HCT116 (cell line): Measurements from ENCODE around the gene TNFRSF21. TPM values are rescaled to one million over a fixed set of nuclear protein-coding genes. Genes with fewer than 3 reads are reported as not detected.

ENCODE experiments used
- ATAC-seq: fragments of 200-7000 bp; cut with Tn5 transposase; 2 replicates; pipeline ENCODE4 v1.9.1; 2020; ENCODE audit warnings: mild to moderate bottlenecking, moderate library complexity
- BruUV-seq: library from RNA; stranded (reverse); fragments of 400-500 nt; replicated peaks from 2 replicates; lab custom pipeline; 2021; lab: Mats Ljungman, UMichigan
- CTCF ChIA-PET: fragments of 300-600 bp; sonication (Branson Sonifier 250); formaldehyde crosslinking; loops from one replicate; lab custom pipeline; 2021; ENCODE audit warnings: antibody characterized with exemption; lab: Charles Lee
- POLR2A ChIA-PET: fragments of 300-600, 350-600 bp; sonication (Branson Sonifier 250); formaldehyde crosslinking; loops from one replicate; lab custom pipeline; 2021; ENCODE audit warnings: antibody characterized with exemption; lab: Charles Lee
- RAD21 ChIA-PET, 2 experiments: fragments of 300-600 bp; sonication (Branson Sonifier 250); formaldehyde crosslinking; loops; one replicate each; lab custom pipeline; 2023; ENCODE audit warnings: low total read pairs in 2 of 2; ENCODE audit not compliant: uncharacterized antibody in 2 of 2, unreplicated experiment in 2 of 2, low non-redundant PET in 1 of 2; lab: Charles Lee
- DNase-seq: peaks from one replicate; pipeline ENCODE4 v3.0.0-alpha.2; 2010; ENCODE audit warnings: low read depth, low spot score
- H2AFZ ChIP-seq: fragments of 200-600 bp; shearing (Covaris generic), sonication (generic); 2 replicates; pipeline ENCODE4 v1.6.1; 2017; ENCODE audit warnings: low read depth, mixed run types, mixed read lengths, antibody characterized with exemption, low read length; ENCODE audit not compliant: poor library complexity, severe bottlenecking
- H3K27ac ChIP-seq: 2 replicates; pipeline ENCODE4 v1.5.1; 2012; ENCODE audit warnings: low read depth, low read length
- H3K27me3 ChIP-seq: fragments of 200-600 bp; sonication (generic); 2 replicates; pipeline ENCODE4 v1.6.1; 2016; ENCODE audit warnings: mixed run types, low read length, mixed read lengths; ENCODE audit not compliant: insufficient read depth
- H3K36me3 ChIP-seq, 2 experiments: fragments of 200-500 bp in 1 of 2; fragments of 200-600 bp in 1 of 2; sonication (Bioruptor generic) in 1 of 2; sonication (generic) in 1 of 2; 2 replicates each; pipeline versions ENCODE4 v1.5.1 to v1.6.1; 2014 to 2016; ENCODE audit warnings: low read length in 2 of 2, inconsistent platforms in 1 of 2, mixed read lengths in 1 of 2, mixed run types in 1 of 2; ENCODE audit not compliant: insufficient read depth in 2 of 2, control insufficient read depth in 1 of 2
- H3K4me1 ChIP-seq, 2 experiments: fragments of 200-600 bp in 1 of 2; sonication (generic) in 1 of 2; 2 replicates each; pipeline versions ENCODE4 v1.5.1 to v1.6.1; 2012 to 2017; ENCODE audit warnings: low read length in 2 of 2, inconsistent platforms in 1 of 2, mild to moderate bottlenecking in 1 of 2, mixed read lengths in 1 of 2, mixed run types in 1 of 2, moderate library complexity in 1 of 2; ENCODE audit not compliant: insufficient read depth in 2 of 2, control insufficient read depth in 1 of 2
- H3K4me2 ChIP-seq: fragments of 200-600 bp; sonication (generic); 2 replicates; pipeline ENCODE4 v1.6.1; 2017; ENCODE audit warnings: mixed run types, low read length, mixed read lengths
- H3K4me3 ChIP-seq, 2 experiments: fragments of 200-600 bp in 1 of 2; sonication (generic) in 1 of 2; replicated peaks in 1 of 2; 2 replicates each; pipeline ENCODE4 v1.5.1; 2011 to 2016; ENCODE audit warnings: low read length in 2 of 2, control low read depth in 1 of 2, low read depth in 1 of 2, mild to moderate bottlenecking in 1 of 2, mixed read lengths in 1 of 2, mixed run types in 1 of 2
- H3K79me2 ChIP-seq: fragments of 200-600 bp; sonication (generic); 2 replicates; pipeline ENCODE4 v1.6.1; 2017; ENCODE audit warnings: mild to moderate bottlenecking, mixed run types, low read length, moderate library complexity, mixed read lengths; ENCODE audit not compliant: insufficient read depth
- H3K9ac ChIP-seq: fragments of 200-600 bp; sonication (generic); 2 replicates; pipeline ENCODE4 v1.6.1; 2016; ENCODE audit warnings: low read length, mixed read lengths
- H3K9me2 ChIP-seq: fragments of 200-600 bp; sonication (generic), shearing (Covaris generic); 2 replicates; pipeline ENCODE4 v1.6.1; 2017; ENCODE audit warnings: mixed run types, mild to moderate bottlenecking, moderate library complexity; ENCODE audit not compliant: insufficient read depth
- H3K9me3 ChIP-seq, 2 experiments: fragments of 200-500 bp in 1 of 2; fragments of 200-600 bp in 1 of 2; sonication (Bioruptor generic) in 1 of 2; sonication (generic) in 1 of 2; 2 replicates each; pipeline ENCODE4 v1.6.1; 2014 to 2017; ENCODE audit warnings: low read length in 2 of 2, mixed read lengths in 2 of 2, inconsistent platforms in 1 of 2, low read depth in 1 of 2, mild to moderate bottlenecking in 1 of 2, mixed run types in 1 of 2, moderate library complexity in 1 of 2; ENCODE audit not compliant: control insufficient read depth in 1 of 2, insufficient read depth in 1 of 2
- H4K20me1 ChIP-seq: fragments of 200-600 bp; sonication (generic), shearing (Covaris generic); 2 replicates; pipeline ENCODE4 v1.6.1; 2017; ENCODE audit warnings: mixed run types, mild to moderate bottlenecking, moderate library complexity; ENCODE audit not compliant: insufficient read depth
- CEBPB ChIP-seq: IDR thresholded peaks from 2 replicates; pipeline ENCODE4 v1.6.1; 2012; ENCODE audit warnings: low read depth
- ELF1 ChIP-seq: IDR thresholded peaks from 2 replicates; pipeline ENCODE4 v1.6.1; 2012; ENCODE audit warnings: low read depth, borderline replicate concordance
- EZH2 ChIP-seq: fragments of 200-600 bp; sonication (generic); IDR thresholded peaks from 2 replicates; pipeline ENCODE4 v1.6.1; 2017; ENCODE audit warnings: antibody characterized with exemption, mixed run types
- EZH2phosphoT487 ChIP-seq: fragments of 200-600 bp; IDR thresholded peaks from 2 replicates; pipeline ENCODE4 v1.6.1; 2018; ENCODE audit warnings: antibody characterized with exemption, borderline replicate concordance
- FOSL1 ChIP-seq: IDR thresholded peaks from 2 replicates; pipeline ENCODE4 v1.6.1; 2012; ENCODE audit warnings: low read depth
- JUND ChIP-seq: IDR thresholded peaks from 2 replicates; pipeline ENCODE4 v1.6.1; 2012
- POLR2A ChIP-seq: IDR thresholded peaks from 2 replicates; pipeline ENCODE4 v1.7.0; 2011; ENCODE audit warnings: borderline replicate concordance; ENCODE audit not compliant: insufficient read depth, insufficient read length; ENCODE audit errors: extremely low read depth
- POLR2AphosphoS5 ChIP-seq: IDR thresholded peaks from 2 replicates; pipeline ENCODE4 v1.6.1; 2011; ENCODE audit warnings: mild to moderate bottlenecking, low read depth, low read length, moderate library complexity
- SIN3A ChIP-seq: IDR thresholded peaks from 2 replicates; pipeline ENCODE4 v1.6.1; 2012; ENCODE audit warnings: low read depth
- SP1 ChIP-seq: IDR thresholded peaks from 2 replicates; pipeline ENCODE4 v1.6.1; 2012; ENCODE audit warnings: low read depth
- SRF ChIP-seq: IDR thresholded peaks from 2 replicates; pipeline ENCODE4 v1.6.1; 2012; ENCODE audit warnings: low read depth
- TCF7L2 ChIP-seq: IDR thresholded peaks from 2 replicates; pipeline ENCODE4 v1.7.0; 2011; ENCODE audit warnings: borderline replicate concordance, inconsistent platforms; ENCODE audit not compliant: insufficient read depth, insufficient read length; ENCODE audit errors: extremely low read depth
- YY1 ChIP-seq: IDR thresholded peaks from 2 replicates; pipeline ENCODE4 v1.6.1; 2011; ENCODE audit warnings: low read length, low read depth, moderate library complexity, mild to moderate bottlenecking; ENCODE audit not compliant: insufficient replicate concordance; ENCODE audit errors: extremely low read depth
- ZFX ChIP-seq: fragments of 450-650 bp; IDR thresholded peaks from 2 replicates; pipeline ENCODE4 v1.6.1; 2017
- ZNF274 ChIP-seq: fragments of 200-500 bp; sonication (Bioruptor generic); IDR thresholded peaks from 2 replicates; pipeline ENCODE4 v1.6.1; 2014; ENCODE audit warnings: mild to moderate bottlenecking, low read depth, low read length, inconsistent platforms
- intact Hi-C: fragments of 100-400 bp; cut with micrococcal nuclease; formaldehyde crosslinking; loops from 2 replicates; pipeline ENCODE4 v1.10.0; 2022
- total RNA-seq: library from RNA; stranded (reverse); gene quantifications from one replicate; pipeline ENCODE4 v1.2.1, GENCODE V29; 2021; ENCODE audit not compliant: unreplicated experiment
- TF ChIP-seq, protein P1 (sequence below): IDR thresholded peaks from 2 replicates; pipeline ENCODE4 v1.6.1; 2011; ENCODE audit warnings: mild to moderate bottlenecking, low read length, moderate library complexity; ENCODE audit not compliant: insufficient replicate concordance; ENCODE audit errors: extremely low read depth
- TF ChIP-seq, protein P2 (sequence below): IDR thresholded peaks from 2 replicates; pipeline ENCODE4 v1.6.1; 2012; ENCODE audit warnings: low read depth
- TF ChIP-seq, protein P3 (sequence below), 3 experiments: fragments of 200-600 bp in 1 of 3; sonication (generic) in 1 of 3; IDR thresholded peaks in 2 of 3; conservative IDR thresholded peaks in 1 of 3; 2 replicates each; pipeline ENCODE4 v1.5.1; 2012 to 2017; ENCODE audit warnings: low read depth in 2 of 3, low read length in 2 of 3, antibody characterized with exemption in 1 of 3, borderline replicate concordance in 1 of 3, control low read depth in 1 of 3, mild to moderate bottlenecking in 1 of 3, mixed read lengths in 1 of 3, mixed run types in 1 of 3, moderate library complexity in 1 of 3; ENCODE audit not compliant: insufficient read depth in 1 of 3
- TF ChIP-seq, protein P4 (sequence below): IDR thresholded peaks from 2 replicates; pipeline ENCODE4 v1.6.1; 2012

Gene TNFRSF21
- total RNA-seq, 1 experiment from 2014 or later, result 48.3 TPM

DNA sequence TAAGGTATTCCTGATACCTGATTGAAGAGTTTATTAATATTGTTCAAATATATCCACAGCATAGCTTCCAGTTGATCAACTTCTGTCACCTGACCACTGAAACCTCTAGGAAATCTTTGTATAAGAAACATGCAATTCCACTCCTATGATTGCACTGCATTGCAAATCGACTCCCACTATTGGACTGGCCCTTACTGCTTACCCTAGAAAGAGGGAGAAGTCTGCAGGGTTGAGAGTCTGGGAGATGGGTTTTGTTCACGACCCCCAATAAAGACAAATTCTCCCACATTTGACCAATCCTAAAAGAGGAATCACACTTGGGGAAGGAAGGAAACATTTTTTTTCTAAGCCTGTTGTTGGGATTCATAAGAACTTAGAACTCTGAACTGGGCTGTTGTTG lies 43.7 kb downstream of the TNFRSF21 start:
- Histone ChIP-seq H3K9ac (no peak overlapping the region), H3K36me3 (no peaks in the 10 kb centered on the region; a peak in 2 of 4 replicates), H4K20me1 (peaks cover 3% of the 10 kb centered on the region; the same call in 1 of the 2 replicates), H3K9me2 (no peaks in the 10 kb centered on the region), H3K27me3 (no peaks in the 10 kb centered on the region), H3K27ac (no peak overlapping the region), H3K4me1 (no peaks in the 10 kb centered on the region), H3K4me3 (no peak overlapping the region), H3K79me2 (peaks cover 53% of the 10 kb centered on the region), H3K4me2 (no peak overlapping the region), H2AFZ (no peak overlapping the region), H3K9me3 (no peaks in the 10 kb centered on the region)
- CTCF ChIA-PET, result no interaction called here
- RAD21 ChIA-PET, result no interaction called here
- POLR2A ChIA-PET, result no interaction called here
- intact Hi-C loops, result no loop called here
- BruUV-seq, result no TSS peak
- no peak for TF ChIP-seq POLR2AphosphoS5
- no peak for TF ChIP-seq ZNF274
- TF ChIP-seq, protein P1, sequence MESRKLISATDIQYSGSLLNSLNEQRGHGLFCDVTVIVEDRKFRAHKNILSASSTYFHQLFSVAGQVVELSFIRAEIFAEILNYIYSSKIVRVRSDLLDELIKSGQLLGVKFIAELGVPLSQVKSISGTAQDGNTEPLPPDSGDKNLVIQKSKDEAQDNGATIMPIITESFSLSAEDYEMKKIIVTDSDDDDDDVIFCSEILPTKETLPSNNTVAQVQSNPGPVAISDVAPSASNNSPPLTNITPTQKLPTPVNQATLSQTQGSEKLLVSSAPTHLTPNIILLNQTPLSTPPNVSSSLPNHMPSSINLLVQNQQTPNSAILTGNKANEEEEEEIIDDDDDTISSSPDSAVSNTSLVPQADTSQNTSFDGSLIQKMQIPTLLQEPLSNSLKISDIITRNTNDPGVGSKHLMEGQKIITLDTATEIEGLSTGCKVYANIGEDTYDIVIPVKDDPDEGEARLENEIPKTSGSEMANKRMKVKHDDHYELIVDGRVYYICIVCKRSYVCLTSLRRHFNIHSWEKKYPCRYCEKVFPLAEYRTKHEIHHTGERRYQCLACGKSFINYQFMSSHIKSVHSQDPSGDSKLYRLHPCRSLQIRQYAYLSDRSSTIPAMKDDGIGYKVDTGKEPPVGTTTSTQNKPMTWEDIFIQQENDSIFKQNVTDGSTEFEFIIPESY, result no peak
- TF ChIP-seq SIN3A, result no peak
- TF ChIP-seq FOSL1, result no peak
- TF ChIP-seq, protein P2, sequence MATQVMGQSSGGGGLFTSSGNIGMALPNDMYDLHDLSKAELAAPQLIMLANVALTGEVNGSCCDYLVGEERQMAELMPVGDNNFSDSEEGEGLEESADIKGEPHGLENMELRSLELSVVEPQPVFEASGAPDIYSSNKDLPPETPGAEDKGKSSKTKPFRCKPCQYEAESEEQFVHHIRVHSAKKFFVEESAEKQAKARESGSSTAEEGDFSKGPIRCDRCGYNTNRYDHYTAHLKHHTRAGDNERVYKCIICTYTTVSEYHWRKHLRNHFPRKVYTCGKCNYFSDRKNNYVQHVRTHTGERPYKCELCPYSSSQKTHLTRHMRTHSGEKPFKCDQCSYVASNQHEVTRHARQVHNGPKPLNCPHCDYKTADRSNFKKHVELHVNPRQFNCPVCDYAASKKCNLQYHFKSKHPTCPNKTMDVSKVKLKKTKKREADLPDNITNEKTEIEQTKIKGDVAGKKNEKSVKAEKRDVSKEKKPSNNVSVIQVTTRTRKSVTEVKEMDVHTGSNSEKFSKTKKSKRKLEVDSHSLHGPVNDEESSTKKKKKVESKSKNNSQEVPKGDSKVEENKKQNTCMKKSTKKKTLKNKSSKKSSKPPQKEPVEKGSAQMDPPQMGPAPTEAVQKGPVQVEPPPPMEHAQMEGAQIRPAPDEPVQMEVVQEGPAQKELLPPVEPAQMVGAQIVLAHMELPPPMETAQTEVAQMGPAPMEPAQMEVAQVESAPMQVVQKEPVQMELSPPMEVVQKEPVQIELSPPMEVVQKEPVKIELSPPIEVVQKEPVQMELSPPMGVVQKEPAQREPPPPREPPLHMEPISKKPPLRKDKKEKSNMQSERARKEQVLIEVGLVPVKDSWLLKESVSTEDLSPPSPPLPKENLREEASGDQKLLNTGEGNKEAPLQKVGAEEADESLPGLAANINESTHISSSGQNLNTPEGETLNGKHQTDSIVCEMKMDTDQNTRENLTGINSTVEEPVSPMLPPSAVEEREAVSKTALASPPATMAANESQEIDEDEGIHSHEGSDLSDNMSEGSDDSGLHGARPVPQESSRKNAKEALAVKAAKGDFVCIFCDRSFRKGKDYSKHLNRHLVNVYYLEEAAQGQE, result no peak
- no peak for TF ChIP-seq TCF7L2
- TF ChIP-seq SP1, result no peak
- TF ChIP-seq, protein P3, sequence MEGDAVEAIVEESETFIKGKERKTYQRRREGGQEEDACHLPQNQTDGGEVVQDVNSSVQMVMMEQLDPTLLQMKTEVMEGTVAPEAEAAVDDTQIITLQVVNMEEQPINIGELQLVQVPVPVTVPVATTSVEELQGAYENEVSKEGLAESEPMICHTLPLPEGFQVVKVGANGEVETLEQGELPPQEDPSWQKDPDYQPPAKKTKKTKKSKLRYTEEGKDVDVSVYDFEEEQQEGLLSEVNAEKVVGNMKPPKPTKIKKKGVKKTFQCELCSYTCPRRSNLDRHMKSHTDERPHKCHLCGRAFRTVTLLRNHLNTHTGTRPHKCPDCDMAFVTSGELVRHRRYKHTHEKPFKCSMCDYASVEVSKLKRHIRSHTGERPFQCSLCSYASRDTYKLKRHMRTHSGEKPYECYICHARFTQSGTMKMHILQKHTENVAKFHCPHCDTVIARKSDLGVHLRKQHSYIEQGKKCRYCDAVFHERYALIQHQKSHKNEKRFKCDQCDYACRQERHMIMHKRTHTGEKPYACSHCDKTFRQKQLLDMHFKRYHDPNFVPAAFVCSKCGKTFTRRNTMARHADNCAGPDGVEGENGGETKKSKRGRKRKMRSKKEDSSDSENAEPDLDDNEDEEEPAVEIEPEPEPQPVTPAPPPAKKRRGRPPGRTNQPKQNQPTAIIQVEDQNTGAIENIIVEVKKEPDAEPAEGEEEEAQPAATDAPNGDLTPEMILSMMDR (IDR thresholded peaks at IDR 0.05 in 2 of 3, conservative IDR thresholded peaks at IDR 0.05 in 1 of 3; ENCODE audit: borderline replicate concordance in 1 of 3, insufficient read depth in 1 of 3, low read depth in 2 of 3, low read length in 2 of 3), result no peak
- no peak for TF ChIP-seq SRF
- no peak for TF ChIP-seq EZH2
- no peak for TF ChIP-seq YY1
- no peak for TF ChIP-seq POLR2A
- TF ChIP-seq JUND, result no peak
- TF ChIP-seq ZFX, result no peak
- no peak for TF ChIP-seq CEBPB
- TF ChIP-seq EZH2phosphoT487, result no peak
- TF ChIP-seq, protein P4, sequence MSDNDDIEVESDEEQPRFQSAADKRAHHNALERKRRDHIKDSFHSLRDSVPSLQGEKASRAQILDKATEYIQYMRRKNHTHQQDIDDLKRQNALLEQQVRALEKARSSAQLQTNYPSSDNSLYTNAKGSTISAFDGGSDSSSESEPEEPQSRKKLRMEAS, result no peak
- TF ChIP-seq ELF1, result no peak
- DNase-seq, result no peak
- no peak for ATAC-seq
